HEK293 (cell line): ENCODE data around the gene PLEKHH2.

Experiments
- CTCF ChIA-PET: fragments of 350-600 bp; formaldehyde crosslinking; extraction: SDS; loops from one replicate; lab custom pipeline; 2021; ENCODE audit warnings: antibody characterized with exemption; lab: Yijun Ruan, JAX
- POLR2A ChIA-PET: fragments of 300-600 bp; formaldehyde crosslinking; extraction: SDS; loops from one replicate; lab custom pipeline; 2020; ENCODE audit warnings: antibody characterized with exemption, inconsistent platforms; lab: Yijun Ruan, JAX
- H3K27ac ChIP-seq: fragments of 200-500 bp; sonication (Bioruptor generic); 2 replicates; pipeline ENCODE4 v1.5.1; 2014; ENCODE audit warnings: low read depth, low read length, control low read depth, inconsistent platforms; ENCODE audit errors: extremely low read depth
- H3K36me3 ChIP-seq, 2 experiments: fragments of 200-500 bp in 1 of 2; sonication (Bioruptor generic) in 1 of 2; 1 replicate in 1 of 2; 2 replicates in 1 of 2; pipeline ENCODE4 v1.5.1; 2014 to 2017; ENCODE audit warnings: inconsistent platforms in 2 of 2, low read length in 2 of 2; ENCODE audit not compliant: control insufficient read depth in 2 of 2, insufficient read depth in 1 of 2
- H3K4me1 ChIP-seq: fragments of 200-500 bp; sonication (Bioruptor generic); 2 replicates; pipeline ENCODE4 v1.5.1; 2014; ENCODE audit warnings: mild to moderate bottlenecking, low read length, inconsistent platforms; ENCODE audit not compliant: control insufficient read depth, insufficient read depth
- H3K4me3 ChIP-seq: 2 replicates; pipeline ENCODE4 v1.5.1; 2011; ENCODE audit warnings: low read depth, mild to moderate bottlenecking, control low read depth, low read length, moderate library complexity
- H3K9me3 ChIP-seq: fragments of 200-500 bp; sonication (Bioruptor generic); 2 replicates; pipeline ENCODE4 v1.5.1; 2014; ENCODE audit warnings: low read depth, low read length, inconsistent platforms; ENCODE audit not compliant: control insufficient read depth, insufficient read depth
- HOXC10 ChIP-seq: sonication (generic); formaldehyde crosslinking; IDR thresholded peaks from 2 replicates; pipeline ENCODE4 v1.8.1; 2023; ENCODE audit warnings: mild to moderate bottlenecking, missing genetic modification reagents
- KLF9 ChIP-seq: fragments of 450-650 bp; formaldehyde crosslinking; IDR thresholded peaks from 2 replicates; pipeline ENCODE4 v1.5.1; 2016; ENCODE audit warnings: missing biosample characterization, missing genetic modification characterization, low read depth
- RBAK ChIP-seq: fragments of 450-650 bp; formaldehyde crosslinking; IDR thresholded peaks from 2 replicates; pipeline ENCODE4 v1.5.1; 2016; ENCODE audit warnings: missing biosample characterization, missing genetic modification characterization
- YY1 ChIP-seq: fragments of 450-650 bp; formaldehyde crosslinking; IDR thresholded peaks from 2 replicates; pipeline ENCODE4 v1.5.1; 2018; ENCODE audit warnings: missing biosample characterization, missing genetic modification characterization
- ZBTB17 ChIP-seq: fragments of 450-650 bp; formaldehyde crosslinking; IDR thresholded peaks from 2 replicates; pipeline ENCODE4 v1.5.1; 2016; ENCODE audit warnings: missing biosample characterization, missing genetic modification characterization
- ZNF184 ChIP-seq: fragments of 450-650 bp; IDR thresholded peaks from 2 replicates; pipeline ENCODE4 v1.5.1; 2018; ENCODE audit warnings: missing biosample characterization, mild to moderate bottlenecking, missing genetic modification characterization
- ZNF221 ChIP-seq: fragments of 450-650 bp; formaldehyde crosslinking; IDR thresholded peaks from 2 replicates; pipeline ENCODE4 v1.5.1; 2017; ENCODE audit warnings: missing biosample characterization, missing genetic modification characterization, borderline replicate concordance
- ZNF394 ChIP-seq: fragments of 450-650 bp; formaldehyde crosslinking; IDR thresholded peaks from 2 replicates; pipeline ENCODE4 v1.5.1; 2016; ENCODE audit warnings: missing biosample characterization, missing genetic modification characterization, mild to moderate bottlenecking, moderate library complexity, borderline replicate concordance
- ZNF404 ChIP-seq: fragments of 450-650 bp; formaldehyde crosslinking; IDR thresholded peaks from 2 replicates; pipeline ENCODE4 v1.5.1; 2017; ENCODE audit warnings: missing biosample characterization, missing genetic modification characterization
- ZNF426 ChIP-seq: fragments of 450-650 bp; formaldehyde crosslinking; IDR thresholded peaks from 2 replicates; pipeline ENCODE4 v1.5.1; 2017; ENCODE audit warnings: missing biosample characterization, missing genetic modification characterization, mild to moderate bottlenecking, inconsistent platforms, moderate library complexity
- ZNF510 ChIP-seq: fragments of 450-650 bp; formaldehyde crosslinking; IDR thresholded peaks from 2 replicates; pipeline ENCODE4 v1.5.1; 2018; ENCODE audit warnings: mild to moderate bottlenecking, missing genetic modification characterization, missing biosample characterization; ENCODE audit not compliant: insufficient replicate concordance
- ZNF544 ChIP-seq: fragments of 450-650 bp; formaldehyde crosslinking; IDR thresholded peaks from 2 replicates; pipeline ENCODE4 v1.5.0; 2017; ENCODE audit warnings: missing biosample characterization, missing genetic modification characterization
- ZNF555 ChIP-seq: fragments of 450-650 bp; formaldehyde crosslinking; conservative IDR thresholded peaks from 2 replicates; pipeline ENCODE4 v1.5.1; 2017; ENCODE audit warnings: missing biosample characterization, mild to moderate bottlenecking, missing genetic modification characterization, inconsistent platforms
- ZNF600 ChIP-seq: fragments of 450-650 bp; formaldehyde crosslinking; IDR thresholded peaks from 2 replicates; pipeline ENCODE4 v1.5.1; 2016; ENCODE audit warnings: missing biosample characterization, missing genetic modification characterization
- ZNF623 ChIP-seq: fragments of 450-650 bp; formaldehyde crosslinking; IDR thresholded peaks from 2 replicates; pipeline ENCODE4 v1.5.1; 2016; ENCODE audit warnings: missing biosample characterization, missing genetic modification characterization
- ZNF664 ChIP-seq: fragments of 450-650 bp; formaldehyde crosslinking; IDR thresholded peaks from 2 replicates; pipeline ENCODE4 v1.5.1; 2016; ENCODE audit warnings: missing biosample characterization, missing genetic modification characterization
- ZNF785 ChIP-seq: fragments of 450-650 bp; formaldehyde crosslinking; IDR thresholded peaks from 2 replicates; pipeline ENCODE4 v1.5.1; 2016; ENCODE audit warnings: missing biosample characterization, missing genetic modification characterization
- ZNF830 ChIP-seq: fragments of 450-650 bp; IDR thresholded peaks from 2 replicates; pipeline ENCODE4 v1.5.0; 2018; ENCODE audit warnings: missing biosample characterization, missing genetic modification characterization, low read depth, mild to moderate bottlenecking, moderate library complexity
- ZSCAN23 ChIP-seq: fragments of 450-650 bp; formaldehyde crosslinking; IDR thresholded peaks from 2 replicates; pipeline ENCODE4 v1.5.1; 2016; ENCODE audit warnings: missing biosample characterization, missing genetic modification characterization
- TF ChIP-seq, protein P1 (sequence below): fragments of 450-650 bp; formaldehyde crosslinking; optimal IDR thresholded peaks from 2 replicates; pipeline ENCODE3; 2016; ENCODE audit warnings: missing biosample characterization, mild to moderate bottlenecking, missing genetic modification characterization
- TF ChIP-seq, protein P2 (sequence below): fragments of 450-650 bp; formaldehyde crosslinking; IDR thresholded peaks from 2 replicates; pipeline ENCODE4 v1.5.1; 2016; ENCODE audit warnings: missing biosample characterization, missing genetic modification characterization, borderline replicate concordance
- TF ChIP-seq, protein P3 (sequence below): fragments of 450-650 bp; formaldehyde crosslinking; IDR thresholded peaks from 2 replicates; pipeline ENCODE4 v1.5.1; 2016; ENCODE audit warnings: missing biosample characterization, missing genetic modification characterization
- TF ChIP-seq, protein P4 (sequence below): fragments of 450-650 bp; formaldehyde crosslinking; IDR thresholded peaks from 2 replicates; pipeline ENCODE4 v1.5.1; 2017; ENCODE audit warnings: missing biosample characterization, missing genetic modification characterization
- TF ChIP-seq, protein P5 (sequence below): fragments of 450-650 bp; formaldehyde crosslinking; IDR thresholded peaks from 2 replicates; pipeline ENCODE4 v1.5.1; 2016; ENCODE audit warnings: missing biosample characterization, missing genetic modification characterization

PLEKHH2 gene

DNA sequence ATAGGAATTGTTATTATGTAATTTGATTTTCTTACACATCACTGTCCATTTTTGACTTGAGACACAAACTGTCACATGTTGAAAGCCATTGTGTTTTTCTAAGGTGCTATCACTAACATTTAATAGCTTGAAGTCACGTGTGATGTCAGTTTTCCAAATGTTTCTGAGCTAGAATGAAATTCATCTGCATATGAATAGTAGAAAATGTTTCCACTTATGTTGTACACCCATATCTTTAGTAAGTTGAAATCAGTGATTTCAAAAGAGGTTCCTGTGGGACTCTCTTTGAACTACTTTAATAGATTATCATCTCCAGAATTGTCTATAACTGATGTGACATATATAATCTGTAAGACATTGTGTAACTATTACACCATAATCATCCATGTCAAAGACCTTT is 173.8 kb downstream of the PLEKHH2 start:
- ChIA-PET CTCF (no interaction called here), POLR2A (no interaction called here)
- TF ChIP-seq ZSCAN23 (tag by site-specific recombination) (no peak), RBAK (tag by site-specific recombination) (no peak), ZNF830 (tag by site-specific recombination) (no peak), ZNF785 (tag by site-specific recombination) (no peak), ZNF221 (tag by site-specific recombination) (no peak), ZNF404 (tag by site-specific recombination) (no peak), ZNF184 (no peak)
- TF ChIP-seq, protein P1, sequence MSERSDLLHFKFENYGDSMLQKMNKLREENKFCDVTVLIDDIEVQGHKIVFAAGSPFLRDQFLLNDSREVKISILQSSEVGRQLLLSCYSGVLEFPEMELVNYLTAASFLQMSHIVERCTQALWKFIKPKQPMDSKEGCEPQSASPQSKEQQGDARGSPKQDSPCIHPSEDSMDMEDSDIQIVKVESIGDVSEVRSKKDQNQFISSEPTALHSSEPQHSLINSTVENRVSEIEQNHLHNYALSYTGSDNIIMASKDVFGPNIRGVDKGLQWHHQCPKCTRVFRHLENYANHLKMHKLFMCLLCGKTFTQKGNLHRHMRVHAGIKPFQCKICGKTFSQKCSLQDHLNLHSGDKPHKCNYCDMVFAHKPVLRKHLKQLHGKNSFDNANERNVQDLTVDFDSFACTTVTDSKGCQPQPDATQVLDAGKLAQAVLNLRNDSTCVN: no peak
- TF ChIP-seq, protein P2, sequence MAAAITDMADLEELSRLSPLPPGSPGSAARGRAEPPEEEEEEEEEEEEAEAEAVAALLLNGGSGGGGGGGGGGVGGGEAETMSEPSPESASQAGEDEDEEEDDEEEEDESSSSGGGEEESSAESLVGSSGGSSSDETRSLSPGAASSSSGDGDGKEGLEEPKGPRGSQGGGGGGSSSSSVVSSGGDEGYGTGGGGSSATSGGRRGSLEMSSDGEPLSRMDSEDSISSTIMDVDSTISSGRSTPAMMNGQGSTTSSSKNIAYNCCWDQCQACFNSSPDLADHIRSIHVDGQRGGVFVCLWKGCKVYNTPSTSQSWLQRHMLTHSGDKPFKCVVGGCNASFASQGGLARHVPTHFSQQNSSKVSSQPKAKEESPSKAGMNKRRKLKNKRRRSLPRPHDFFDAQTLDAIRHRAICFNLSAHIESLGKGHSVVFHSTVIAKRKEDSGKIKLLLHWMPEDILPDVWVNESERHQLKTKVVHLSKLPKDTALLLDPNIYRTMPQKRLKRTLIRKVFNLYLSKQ (tag by site-specific recombination): no peak
- H3K4me1 ChIP-seq: no peaks in the 10 kb centered on the region
- peaks cover under 1 to 9% of the 10 kb centered on the region in 2 experiments; a peak in 2 of 3 replicates for H3K36me3 ChIP-seq
- H3K27ac ChIP-seq: no peak overlapping the region
- H3K4me3 ChIP-seq: no peak overlapping the region
- no peaks in the 10 kb centered on the region for H3K9me3 ChIP-seq

DNA sequence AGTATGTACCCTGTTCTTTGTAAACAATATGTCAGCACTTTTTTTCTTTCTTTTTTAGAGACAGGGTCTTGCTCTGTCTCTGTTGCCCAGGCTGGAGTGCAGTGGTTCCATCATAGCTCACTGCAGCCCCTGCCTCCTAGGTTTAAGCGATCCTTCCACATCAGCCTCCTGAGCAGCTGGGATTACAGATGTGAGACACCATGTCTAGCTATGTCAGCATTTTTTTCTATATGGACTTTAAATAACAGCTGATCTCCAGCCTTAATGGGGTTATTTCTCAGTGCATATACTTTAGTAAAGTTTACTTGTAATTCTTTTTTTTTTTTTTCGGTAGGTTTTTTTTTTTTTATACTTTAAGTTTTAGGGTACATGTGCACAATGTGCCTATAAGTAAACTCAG is 174.9 kb downstream of the PLEKHH2 start:
- Histone ChIP-seq H3K9me3 (no peaks in the 10 kb centered on the region), H3K4me3 (no peak overlapping the region), H3K27ac (no peak overlapping the region), H3K36me3 (peaks cover 0 to 9% of the 10 kb centered on the region in 2 experiments; a peak in 2 of 3 replicates), H3K4me1 (no peaks in the 10 kb centered on the region)
- ChIA-PET CTCF (no interaction called here), POLR2A (interaction anchor here (0.7 kb wide), 1 partner anchor 969 kb away, joined by 4 read pairs; no protein-coding TSS in a partner anchor)
- TF ChIP-seq, protein P3, sequence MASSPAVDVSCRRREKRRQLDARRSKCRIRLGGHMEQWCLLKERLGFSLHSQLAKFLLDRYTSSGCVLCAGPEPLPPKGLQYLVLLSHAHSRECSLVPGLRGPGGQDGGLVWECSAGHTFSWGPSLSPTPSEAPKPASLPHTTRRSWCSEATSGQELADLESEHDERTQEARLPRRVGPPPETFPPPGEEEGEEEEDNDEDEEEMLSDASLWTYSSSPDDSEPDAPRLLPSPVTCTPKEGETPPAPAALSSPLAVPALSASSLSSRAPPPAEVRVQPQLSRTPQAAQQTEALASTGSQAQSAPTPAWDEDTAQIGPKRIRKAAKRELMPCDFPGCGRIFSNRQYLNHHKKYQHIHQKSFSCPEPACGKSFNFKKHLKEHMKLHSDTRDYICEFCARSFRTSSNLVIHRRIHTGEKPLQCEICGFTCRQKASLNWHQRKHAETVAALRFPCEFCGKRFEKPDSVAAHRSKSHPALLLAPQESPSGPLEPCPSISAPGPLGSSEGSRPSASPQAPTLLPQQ: no peak
- TF ChIP-seq YY1 (tag by site-specific recombination) (no peak), ZNF426 (tag by site-specific recombination) (no peak), ZNF510 (tag by site-specific recombination) (no peak)

DNA sequence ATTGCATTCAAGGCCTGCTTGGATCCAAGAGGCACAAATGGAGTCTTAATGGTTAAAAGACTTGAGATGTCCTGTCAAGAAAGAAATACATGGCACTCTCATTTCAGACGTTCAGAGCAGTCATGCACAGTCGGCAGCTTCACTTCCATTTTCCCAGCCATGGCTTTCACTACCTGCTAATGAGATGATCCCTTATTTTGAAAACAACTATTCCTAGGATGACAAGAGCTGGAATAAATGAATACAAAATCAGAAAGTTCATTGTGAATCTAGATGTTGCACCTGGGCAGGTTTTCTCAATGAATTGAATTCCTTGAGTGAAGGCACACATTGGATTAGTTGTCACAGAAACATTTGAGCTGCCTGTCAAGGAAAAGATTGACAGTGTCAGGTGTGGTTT is 175.9 kb downstream of the PLEKHH2 start:
- CTCF ChIA-PET: interaction anchor here (0.6 kb wide), 1 partner anchor 102 kb away, joined by 6 read pairs; no protein-coding TSS in a partner anchor
- POLR2A ChIA-PET: interaction anchor here (0.6 kb wide), 1 partner anchor 227 kb away, joined by 3 read pairs; no protein-coding TSS in a partner anchor
- Histone ChIP-seq H3K27ac (no peak overlapping the region), H3K9me3 (no peaks in the 10 kb centered on the region), H3K4me1 (no peaks in the 10 kb centered on the region), H3K36me3 (peaks cover 0 to 9% of the 10 kb centered on the region in 2 experiments; a peak in 2 of 3 replicates), H3K4me3 (no peak overlapping the region)
- TF ChIP-seq ZBTB17 (no peak), ZNF544 (tag by site-specific recombination) (no peak), ZNF600 (tag by site-specific recombination) (no peak), ZNF623 (tag by site-specific recombination) (no peak), ZSCAN23 (tag by site-specific recombination) (no peak), ZNF664 (tag by site-specific recombination) (no peak), KLF9 (tag by site-specific recombination) (no peak), ZNF394 (tag by site-specific recombination) (no peak), ZNF555 (no peak), HOXC10 (CRISPR knock-in tag) (no peak)
- TF ChIP-seq, protein P4, sequence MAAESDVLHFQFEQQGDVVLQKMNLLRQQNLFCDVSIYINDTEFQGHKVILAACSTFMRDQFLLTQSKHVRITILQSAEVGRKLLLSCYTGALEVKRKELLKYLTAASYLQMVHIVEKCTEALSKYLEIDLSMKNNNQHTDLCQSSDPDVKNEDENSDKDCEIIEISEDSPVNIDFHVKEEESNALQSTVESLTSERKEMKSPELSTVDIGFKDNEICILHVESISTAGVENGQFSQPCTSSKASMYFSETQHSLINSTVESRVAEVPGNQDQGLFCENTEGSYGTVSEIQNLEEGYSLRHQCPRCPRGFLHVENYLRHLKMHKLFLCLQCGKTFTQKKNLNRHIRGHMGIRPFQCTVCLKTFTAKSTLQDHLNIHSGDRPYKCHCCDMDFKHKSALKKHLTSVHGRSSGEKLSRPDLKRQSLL (tag by site-specific recombination): no peak
- TF ChIP-seq, protein P5, sequence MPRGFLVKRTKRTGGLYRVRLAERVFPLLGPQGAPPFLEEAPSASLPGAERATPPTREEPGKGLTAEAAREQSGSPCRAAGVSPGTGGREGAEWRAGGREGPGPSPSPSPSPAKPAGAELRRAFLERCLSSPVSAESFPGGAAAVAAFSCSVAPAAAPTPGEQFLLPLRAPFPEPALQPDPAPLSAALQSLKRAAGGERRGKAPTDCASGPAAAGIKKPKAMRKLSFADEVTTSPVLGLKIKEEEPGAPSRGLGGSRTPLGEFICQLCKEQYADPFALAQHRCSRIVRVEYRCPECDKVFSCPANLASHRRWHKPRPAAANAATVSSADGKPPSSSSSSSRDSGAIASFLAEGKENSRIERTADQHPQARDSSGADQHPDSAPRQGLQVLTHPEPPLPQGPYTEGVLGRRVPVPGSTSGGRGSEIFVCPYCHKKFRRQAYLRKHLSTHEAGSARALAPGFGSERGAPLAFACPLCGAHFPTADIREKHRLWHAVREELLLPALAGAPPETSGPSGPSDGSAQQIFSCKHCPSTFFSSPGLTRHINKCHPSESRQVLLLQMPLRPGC (tag by site-specific recombination): no peak
